ENCODE results near the gene SPOPL.

- TF ChIP-seq, protein P1, sequence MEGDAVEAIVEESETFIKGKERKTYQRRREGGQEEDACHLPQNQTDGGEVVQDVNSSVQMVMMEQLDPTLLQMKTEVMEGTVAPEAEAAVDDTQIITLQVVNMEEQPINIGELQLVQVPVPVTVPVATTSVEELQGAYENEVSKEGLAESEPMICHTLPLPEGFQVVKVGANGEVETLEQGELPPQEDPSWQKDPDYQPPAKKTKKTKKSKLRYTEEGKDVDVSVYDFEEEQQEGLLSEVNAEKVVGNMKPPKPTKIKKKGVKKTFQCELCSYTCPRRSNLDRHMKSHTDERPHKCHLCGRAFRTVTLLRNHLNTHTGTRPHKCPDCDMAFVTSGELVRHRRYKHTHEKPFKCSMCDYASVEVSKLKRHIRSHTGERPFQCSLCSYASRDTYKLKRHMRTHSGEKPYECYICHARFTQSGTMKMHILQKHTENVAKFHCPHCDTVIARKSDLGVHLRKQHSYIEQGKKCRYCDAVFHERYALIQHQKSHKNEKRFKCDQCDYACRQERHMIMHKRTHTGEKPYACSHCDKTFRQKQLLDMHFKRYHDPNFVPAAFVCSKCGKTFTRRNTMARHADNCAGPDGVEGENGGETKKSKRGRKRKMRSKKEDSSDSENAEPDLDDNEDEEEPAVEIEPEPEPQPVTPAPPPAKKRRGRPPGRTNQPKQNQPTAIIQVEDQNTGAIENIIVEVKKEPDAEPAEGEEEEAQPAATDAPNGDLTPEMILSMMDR (IDR thresholded peaks at IDR 0.05) = no peak
- TF ChIP-seq POLR2A (IDR thresholded peaks at IDR 0.05) = no peak
Measured at GRCh38 chr2:138491495-138491862, 10.1 kb upstream of the SPOPL start.
